Measurements from ENCODE around the gene ZBTB9.

- TF ChIP-seq CTCF (IDR thresholded peaks at IDR 0.05; ENCODE audit: low read depth, low read length, missing input control) (no peak), EGR1 (IDR thresholded peaks at IDR 0.05; ENCODE audit: low read depth in 2 of 2) (no peak), ZBTB33 (IDR thresholded peaks at IDR 0.05) (no peak), JUND (IDR thresholded peaks at IDR 0.05) (no peak), TAF1 (conservative IDR thresholded peaks at IDR 0.05) (no peak), HNF4G (IDR thresholded peaks at IDR 0.05) (no peak), MAX (IDR thresholded peaks at IDR 0.05) (no peak)
These were observed 43.4 kb upstream of the ZBTB9 start, which contains the start of gene PHF1 for GRCh38 chr6:33410711-33411631.
